Stimulated activated CD4-positive, alpha-beta T cell treated with anti-CD3 and anti-CD28 coated beads, Interleukin-1b, Interleukin-23, amount 100 ng/mL, for 1 hour (primary cell): Measurements from ENCODE around the gene LUZP2.

Experiments used
- DNase-seq, 2 donors: peaks; one replicate each; pipeline ENCODE4 v3.0.0-alpha.2; 2020; ENCODE audit warnings: low read depth in 2 of 2

The LUZP2 gene

GRCh38 chr11:24567380-24567779 is 70.5 kb downstream of the LUZP2 start:
- DNase-seq = no peak

- no peak for DNase-seq
Observed at GRCh38 chr11:24572376-24572775, 75.5 kb downstream of the LUZP2 start.

- no peak for DNase-seq
Observed at GRCh38 chr11:24574461-24574860, 77.6 kb downstream of the LUZP2 start.

- no peak for DNase-seq
Observed at GRCh38 chr11:24575392-24575791, 78.5 kb downstream of the LUZP2 start.

GRCh38 chr11:24585192-24585591 is 88.3 kb downstream of the LUZP2 start:
- DNase-seq = no peak

- DNase-seq = no peak
Observed at GRCh38 chr11:24587635-24588034, 90.8 kb downstream of the LUZP2 start.

GRCh38 chr11:24588081-24588480 is 91.2 kb downstream of the LUZP2 start:
- DNase-seq = no peak

GRCh38 chr11:24589064-24589463 is 92.2 kb downstream of the LUZP2 start:
- no peak for DNase-seq

- DNase-seq = no peak
Observed at GRCh38 chr11:24591283-24591682, 94.4 kb downstream of the LUZP2 start.

GRCh38 chr11:24592360-24592759 is 95.5 kb downstream of the LUZP2 start:
- DNase-seq = no peak

GRCh38 chr11:24593332-24593731 is 96.5 kb downstream of the LUZP2 start:
- no peak for DNase-seq

- no peak for DNase-seq
Observed at GRCh38 chr11:24594401-24594800, 97.5 kb downstream of the LUZP2 start.

GRCh38 chr11:24598641-24599040 is 101.8 kb downstream of the LUZP2 start:
- DNase-seq = no peak

- DNase-seq = no peak
Observed at GRCh38 chr11:24609192-24610119, 112.6 kb downstream of the LUZP2 start.

- no peak for DNase-seq
Observed at GRCh38 chr11:24615451-24616160, 118.8 kb downstream of the LUZP2 start.

GRCh38 chr11:24617856-24618255 is 121.0 kb downstream of the LUZP2 start:
- no peak for DNase-seq

GRCh38 chr11:24619900-24620299 is 123.0 kb downstream of the LUZP2 start:
- DNase-seq = no peak

- DNase-seq = no peak
Observed at GRCh38 chr11:24622262-24622661, 125.4 kb downstream of the LUZP2 start.

- no peak for DNase-seq
Observed at GRCh38 chr11:24623121-24623520, 126.3 kb downstream of the LUZP2 start.

- no peak for DNase-seq
Observed at GRCh38 chr11:24624432-24624831, 127.6 kb downstream of the LUZP2 start.

- no peak for DNase-seq
Observed at GRCh38 chr11:24625975-24626374, 129.1 kb downstream of the LUZP2 start.

- no peak for DNase-seq
Observed at GRCh38 chr11:24628224-24628776, 131.4 kb downstream of the LUZP2 start.
